Vagina (tissue), 2 donors: ENCODE results near the gene CDK5R1. TPM values are rescaled to one million over a fixed set of nuclear protein-coding genes. Genes with fewer than 3 reads are reported as not detected.

Experiments
- DNase-seq, 2 donors: peaks; one replicate each; pipeline ENCODE4 v3.0.0-alpha.2; 2017; ENCODE audit errors: extremely low spot score in 2 of 2
- H3K27ac ChIP-seq: fragments of 200-600 bp; sonication (generic); one replicate; pipeline ENCODE4 v1.5.1; 2019
- H3K27me3 ChIP-seq: fragments of 200-600 bp; sonication (generic); one replicate; pipeline ENCODE4 v1.5.1; 2019
- H3K36me3 ChIP-seq, 2 donors: fragments of 200-600 bp; sonication (generic); one replicate each; pipeline ENCODE4 v1.5.1; 2017 to 2019
- H3K4me1 ChIP-seq: fragments of 200-600 bp; sonication (generic); one replicate; pipeline ENCODE4 v1.5.1; 2019
- H3K4me3 ChIP-seq, 2 donors: fragments of 200-600 bp; sonication (generic); 1 replicate in 1 of 2; 2 replicates in 1 of 2; pipeline ENCODE4 v1.5.1; 2016 to 2019
- H3K9me3 ChIP-seq: fragments of 200-600 bp; sonication (generic); one replicate; pipeline ENCODE4 v1.5.1; 2019
- CTCF ChIP-seq, 3 experiments: fragments of 450-650 bp in 2 of 3; fragments of 200-600 bp in 1 of 3; sonication (generic) in 1 of 3; IDR thresholded peaks; one replicate each; pipeline ENCODE4 v1.5.1; 2017 to 2019; ENCODE audit warnings: antibody characterized with exemption in 3 of 3, mild to moderate bottlenecking in 2 of 3, moderate library complexity in 2 of 3
- POLR2A ChIP-seq, 2 donors: fragments of 450-650 bp; IDR thresholded peaks; one replicate each; pipeline ENCODE4 v1.6.1; 2017; ENCODE audit warnings: antibody characterized with exemption in 2 of 2, mild to moderate bottlenecking in 2 of 2, moderate library complexity in 2 of 2
- POLR2AphosphoS5 ChIP-seq, 2 donors: sonication (generic); formaldehyde crosslinking; IDR thresholded peaks; one replicate each; pipeline ENCODE4 v1.9.0; 2017; ENCODE audit warnings: antibody characterized with exemption in 2 of 2, mild to moderate bottlenecking in 2 of 2, low read depth in 1 of 2; ENCODE audit not compliant: insufficient read depth in 1 of 2
- intact Hi-C: fragments of 100-400 bp; cut with DNase I; formaldehyde crosslinking; loops from one replicate; pipeline ENCODE4 v1.15.1; 2023
- total RNA-seq: library from RNA; depleted of rRNA; stranded (reverse); fragments of >200 nt; gene quantifications from one replicate; pipeline ENCODE4 v1.2.3, GENCODE V29; 2016

CDK5R1 gene
- total RNA-seq, 1 donor from 2014 or later, result 4.9 TPM

GRCh38 chr17:32484041-32484461 is 2.7 kb upstream of the CDK5R1 start:
- Histone ChIP-seq H3K27me3 (no peaks in the 10 kb centered on the region), H3K36me3 (peaks cover 0 to 24% of the 10 kb centered on the region in 2 donors), H3K9me3 (no peaks in the 10 kb centered on the region), H3K27ac (peak overlapping the region; percentile 43), H3K4me3 (no peak overlapping the region), H3K4me1 (peaks cover 30% of the 10 kb centered on the region)
- TF ChIP-seq POLR2A (IDR thresholded peaks at IDR 0.05) (no peak), CTCF (IDR thresholded peaks at IDR 0.05) (no peak), POLR2AphosphoS5 (IDR thresholded peaks at IDR 0.05; ENCODE audit: insufficient read depth in 1 of 2, low read depth in 1 of 2) (no peak)
- no peak for DNase-seq
- intact Hi-C loops, result no loop called here

DNA sequence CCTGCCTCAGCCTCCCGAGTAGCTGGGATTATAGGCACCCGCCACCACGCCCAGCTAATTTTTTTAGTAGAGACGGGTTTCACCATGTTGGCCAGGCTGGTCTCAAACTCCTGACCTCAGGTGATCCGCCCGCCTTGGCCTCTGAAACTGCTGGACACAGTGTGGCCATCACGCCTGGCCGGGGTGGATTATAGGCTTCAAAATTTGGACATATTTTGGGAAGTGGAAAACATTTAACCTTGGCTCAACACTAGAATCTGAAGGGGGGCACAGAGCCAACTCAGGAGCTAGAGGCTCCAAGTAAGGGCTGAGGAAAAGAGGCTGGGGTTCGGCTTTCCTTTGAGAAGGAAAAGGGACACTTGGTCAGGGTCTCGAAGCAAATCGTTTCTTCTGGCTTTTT is 2.2 kb upstream of the CDK5R1 start:
- peak overlapping the region; percentile 43 for H3K27ac ChIP-seq
- H3K4me3 ChIP-seq, result no peak overlapping the region
- TF ChIP-seq POLR2AphosphoS5 (IDR thresholded peaks at IDR 0.05; ENCODE audit: insufficient read depth in 1 of 2, low read depth in 1 of 2) (no peak), POLR2A (IDR thresholded peaks at IDR 0.05) (no peak), CTCF (IDR thresholded peaks at IDR 0.05) (no peak)
- DNase-seq, result no peak
- no peaks in the 10 kb centered on the region for H3K27me3 ChIP-seq
- H3K9me3 ChIP-seq, result no peaks in the 10 kb centered on the region
- peaks cover 30% of the 10 kb centered on the region for H3K4me1 ChIP-seq
- H3K36me3 ChIP-seq, result peaks cover 0 to 19% of the 10 kb centered on the region in 2 donors
- intact Hi-C loops, result no loop called here

DNA sequence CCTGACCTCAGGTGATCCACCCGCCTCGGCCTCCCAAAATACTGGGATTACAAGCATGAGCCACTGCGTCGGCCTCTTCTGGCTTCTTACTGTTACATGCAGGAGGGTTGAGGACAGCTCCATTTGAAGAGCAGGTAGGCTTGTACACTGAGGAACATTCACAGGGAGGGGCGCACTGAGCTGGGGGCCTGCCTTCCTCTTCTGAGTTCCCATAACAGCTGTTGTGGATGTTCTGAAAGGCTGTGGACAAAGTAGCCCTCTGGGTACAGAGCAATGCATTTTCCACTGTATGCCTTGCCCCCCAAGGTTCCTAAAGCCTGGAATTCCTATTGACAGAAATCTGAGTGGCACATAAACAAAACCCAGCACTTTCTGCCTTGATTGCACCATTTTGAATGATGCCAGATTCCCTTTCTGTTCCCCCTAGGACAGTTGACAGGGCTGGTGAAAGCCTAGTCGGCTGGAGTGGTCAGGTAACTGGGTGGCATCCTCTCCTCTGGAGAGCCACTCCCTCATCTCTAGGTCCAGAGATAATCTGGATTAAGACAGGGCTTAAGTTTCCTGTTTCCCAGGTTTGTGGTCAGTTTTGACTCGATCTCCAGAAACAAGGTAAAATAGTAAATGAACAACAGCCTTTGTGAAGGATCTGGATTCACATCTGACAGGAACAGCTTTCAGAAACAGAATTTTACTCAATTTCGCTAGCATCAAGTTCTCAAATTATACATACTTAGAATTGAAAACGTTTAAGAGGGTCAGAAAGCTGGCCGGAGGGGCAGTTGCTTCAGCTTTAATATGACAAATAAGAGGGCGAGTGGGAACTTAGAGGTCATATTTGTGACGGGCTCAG is 1.3 kb upstream of the CDK5R1 start:
- TF ChIP-seq CTCF (IDR thresholded peaks at IDR 0.05) (no peak), POLR2A (IDR thresholded peaks at IDR 0.05) (no peak), POLR2AphosphoS5 (IDR thresholded peaks at IDR 0.05; ENCODE audit: insufficient read depth in 1 of 2, low read depth in 1 of 2) (no peak)
- intact Hi-C loops, result no loop called here
- no peaks in the 10 kb centered on the region for H3K27me3 ChIP-seq
- H3K4me1 ChIP-seq, result peaks cover 30% of the 10 kb centered on the region
- DNase-seq, result no peak
- peak overlapping the region; percentile 71 for H3K27ac ChIP-seq
- H3K9me3 ChIP-seq, result no peaks in the 10 kb centered on the region
- H3K36me3 ChIP-seq, result peaks cover 0 to 10% of the 10 kb centered on the region in 2 donors
- H3K4me3 ChIP-seq, result peak overlapping the region; percentile 43 to 78

GRCh38 chr17:32486111-32486700 is 587 bp upstream of the CDK5R1 start:
- Histone ChIP-seq H3K4me3 (peak overlapping the region; percentile 43 to 78), H3K27me3 (no peaks in the 10 kb centered on the region), H3K27ac (peak overlapping the region; percentile 71), H3K9me3 (no peaks in the 10 kb centered on the region), H3K36me3 (peaks cover 0 to 3% of the 10 kb centered on the region in 2 donors), H3K4me1 (peaks cover 30% of the 10 kb centered on the region)
- intact Hi-C loops, result no loop called here
- TF ChIP-seq POLR2AphosphoS5 (IDR thresholded peaks at IDR 0.05; ENCODE audit: insufficient read depth in 1 of 2, low read depth in 1 of 2) (no peak), POLR2A (IDR thresholded peaks at IDR 0.05) (no peak), CTCF (IDR thresholded peaks at IDR 0.05) (no peak)
- DNase-seq, result no peak
